HG03521 (cell line): ENCODE measurements around the gene SLC44A3.

Experiments
- ATAC-seq: cut with Tn5 transposase; IDR thresholded peaks from one replicate; pipeline ENCODE4 v1.9.1; 2021; ENCODE audit warnings: mild to moderate bottlenecking, moderate library complexity; ENCODE audit not compliant: unreplicated experiment

The SLC44A3 gene

GRCh38 chr1:94872771-94873495 is 52.8 kb downstream of the SLC44A3 start:
- ATAC-seq: no peak

GRCh38 chr1:94873520-94874351 is 53.6 kb downstream of the SLC44A3 start:
- no peak for ATAC-seq

- ATAC-seq: no peak
Observed at GRCh38 chr1:94874423-94874822, 54.3 kb downstream of the SLC44A3 start.

GRCh38 chr1:94875794-94876193 is 55.6 kb downstream of the SLC44A3 start:
- no peak for ATAC-seq

- ATAC-seq: no peak
Observed at GRCh38 chr1:94876362-94876761, 56.2 kb downstream of the SLC44A3 start.

- no peak for ATAC-seq
Observed at GRCh38 chr1:94878329-94878728, 58.2 kb downstream of the SLC44A3 start.

GRCh38 chr1:94883691-94884090 is 63.5 kb downstream of the SLC44A3 start:
- no peak for ATAC-seq

- ATAC-seq: no peak
Observed at GRCh38 chr1:94884106-94884505, 63.9 kb downstream of the SLC44A3 start.

GRCh38 chr1:94884507-94884906 is 64.3 kb downstream of the SLC44A3 start:
- ATAC-seq: no peak

GRCh38 chr1:94886361-94886760 is 66.2 kb downstream of the SLC44A3 start:
- ATAC-seq: no peak

- ATAC-seq: no peak
Observed at GRCh38 chr1:94887106-94887505, 66.9 kb downstream of the SLC44A3 start.

- ATAC-seq: no peak
Observed at GRCh38 chr1:94887603-94888171, 67.5 kb downstream of the SLC44A3 start.

GRCh38 chr1:94888201-94888600 is 68.0 kb downstream of the SLC44A3 start:
- no peak for ATAC-seq

- no peak for ATAC-seq
Observed at GRCh38 chr1:94892604-94893254, 72.6 kb downstream of the SLC44A3 start.

- ATAC-seq: no peak
Observed at GRCh38 chr1:94894630-94895029, 74.5 kb downstream of the SLC44A3 start.

GRCh38 chr1:94895518-94895917 is 75.4 kb downstream of the SLC44A3 start:
- ATAC-seq: no peak

- no peak for ATAC-seq
Observed at GRCh38 chr1:94898491-94899385, 78.6 kb downstream of the SLC44A3 start.

- ATAC-seq: no peak
Observed at GRCh38 chr1:94899756-94900155, 79.6 kb downstream of the SLC44A3 start.

- ATAC-seq: no peak
Observed at GRCh38 chr1:94901841-94902240, 81.7 kb downstream of the SLC44A3 start.

- no peak for ATAC-seq
Observed at GRCh38 chr1:94903280-94904009, 83.3 kb downstream of the SLC44A3 start.
